Measurements from ENCODE around the gene GPRIN3.

Gene GPRIN3

GRCh38 chr4:89243733-89244252 is 63.8 kb downstream of the GPRIN3 start:
- H3K36me3 ChIP-seq (ENCODE audit: insufficient read depth, insufficient read length, low read length): no peaks in the 10 kb centered on the region
- no peaks in the 10 kb centered on the region for H3K9me3 ChIP-seq (ENCODE audit: insufficient read depth, low read length)
- H3K4me1 ChIP-seq (ENCODE audit: insufficient read depth, insufficient read length): no peaks in the 10 kb centered on the region
- no peak for DNase-seq (ENCODE audit: low read depth, low spot score)
- no peaks in the 10 kb centered on the region for H3K27me3 ChIP-seq (ENCODE audit: insufficient read depth, insufficient read length)
- TF ChIP-seq ZNF274 (IDR thresholded peaks at IDR 0.05; ENCODE audit: low read depth, low read length) (no peak), YY1 (IDR thresholded peaks at IDR 0.05; ENCODE audit: insufficient read depth, insufficient read length) (no peak), SUZ12 (IDR thresholded peaks at IDR 0.05; ENCODE audit: extremely low read depth, insufficient read depth, insufficient read length) (no peak)
- H3K4me3 ChIP-seq (ENCODE audit: insufficient read length, low read depth): no peak overlapping the region
- no peak overlapping the region for H3K9ac ChIP-seq (ENCODE audit: insufficient read length, low read depth)

- TF ChIP-seq SUZ12 (IDR thresholded peaks at IDR 0.05; ENCODE audit: extremely low read depth, insufficient read depth, insufficient read length) (no peak), YY1 (IDR thresholded peaks at IDR 0.05; ENCODE audit: insufficient read depth, insufficient read length) (no peak), ZNF274 (IDR thresholded peaks at IDR 0.05; ENCODE audit: low read depth, low read length) (no peak)
- Histone ChIP-seq H3K4me3 (ENCODE audit: insufficient read length, low read depth) (no peak overlapping the region), H3K9ac (ENCODE audit: insufficient read length, low read depth) (no peak overlapping the region), H3K36me3 (ENCODE audit: insufficient read depth, insufficient read length, low read length) (no peaks in the 10 kb centered on the region), H3K9me3 (ENCODE audit: insufficient read depth, low read length) (no peaks in the 10 kb centered on the region), H3K4me1 (ENCODE audit: insufficient read depth, insufficient read length) (no peaks in the 10 kb centered on the region), H3K27me3 (ENCODE audit: insufficient read depth, insufficient read length) (no peaks in the 10 kb centered on the region)
- no peak for DNase-seq (ENCODE audit: low read depth, low spot score)
Observed at GRCh38 chr4:89242864-89243732, 64.5 kb downstream of the GPRIN3 start.

GRCh38 chr4:89242216-89242615 is 65.4 kb downstream of the GPRIN3 start:
- H3K9me3 ChIP-seq (ENCODE audit: insufficient read depth, low read length): no peaks in the 10 kb centered on the region
- no peak overlapping the region for H3K9ac ChIP-seq (ENCODE audit: insufficient read length, low read depth)
- H3K27me3 ChIP-seq (ENCODE audit: insufficient read depth, insufficient read length): no peaks in the 10 kb centered on the region
- TF ChIP-seq YY1 (IDR thresholded peaks at IDR 0.05; ENCODE audit: insufficient read depth, insufficient read length) (no peak), ZNF274 (IDR thresholded peaks at IDR 0.05; ENCODE audit: low read depth, low read length) (no peak), SUZ12 (IDR thresholded peaks at IDR 0.05; ENCODE audit: extremely low read depth, insufficient read depth, insufficient read length) (no peak)
- no peaks in the 10 kb centered on the region for H3K4me1 ChIP-seq (ENCODE audit: insufficient read depth, insufficient read length)
- no peaks in the 10 kb centered on the region for H3K36me3 ChIP-seq (ENCODE audit: insufficient read depth, insufficient read length, low read length)
- H3K4me3 ChIP-seq (ENCODE audit: insufficient read length, low read depth): no peak overlapping the region
- no peak for DNase-seq (ENCODE audit: low read depth, low spot score)

GRCh38 chr4:89230271-89230670 is 77.3 kb downstream of the GPRIN3 start:
- Histone ChIP-seq H3K4me1 (ENCODE audit: insufficient read depth, insufficient read length) (no peaks in the 10 kb centered on the region), H3K9me3 (ENCODE audit: insufficient read depth, low read length) (peaks cover 12% of the 10 kb centered on the region), H3K36me3 (ENCODE audit: insufficient read depth, insufficient read length, low read length) (no peaks in the 10 kb centered on the region), H3K9ac (ENCODE audit: insufficient read length, low read depth) (no peak overlapping the region), H3K4me3 (ENCODE audit: insufficient read length, low read depth) (no peak overlapping the region), H3K27me3 (ENCODE audit: insufficient read depth, insufficient read length) (no peaks in the 10 kb centered on the region)
- TF ChIP-seq ZNF274 (IDR thresholded peaks at IDR 0.05; ENCODE audit: low read depth, low read length) (no peak), YY1 (IDR thresholded peaks at IDR 0.05; ENCODE audit: insufficient read depth, insufficient read length) (no peak), SUZ12 (IDR thresholded peaks at IDR 0.05; ENCODE audit: extremely low read depth, insufficient read depth, insufficient read length) (no peak)
- DNase-seq (ENCODE audit: low read depth, low spot score): no peak

GRCh38 chr4:89226665-89227574 is 80.7 kb downstream of the GPRIN3 start:
- peak; percentile 69 for DNase-seq (ENCODE audit: low read depth, low spot score)
- peaks cover 5% of the 10 kb centered on the region; the same call in 1 of the 2 replicates for H3K9me3 ChIP-seq (ENCODE audit: insufficient read depth, low read length)
- H3K4me3 ChIP-seq (ENCODE audit: insufficient read length, low read depth): no peak overlapping the region
- no peaks in the 10 kb centered on the region for H3K27me3 ChIP-seq (ENCODE audit: insufficient read depth, insufficient read length)
- H3K36me3 ChIP-seq (ENCODE audit: insufficient read depth, insufficient read length, low read length): no peaks in the 10 kb centered on the region
- H3K9ac ChIP-seq (ENCODE audit: insufficient read length, low read depth): no peak overlapping the region
- TF ChIP-seq YY1 (IDR thresholded peaks at IDR 0.05; ENCODE audit: insufficient read depth, insufficient read length): no peak
- TF ChIP-seq SUZ12 (IDR thresholded peaks at IDR 0.05; ENCODE audit: extremely low read depth, insufficient read depth, insufficient read length): no peak
- TF ChIP-seq ZNF274 (IDR thresholded peaks at IDR 0.05; ENCODE audit: low read depth, low read length): no peak
- H3K4me1 ChIP-seq (ENCODE audit: insufficient read depth, insufficient read length): no peaks in the 10 kb centered on the region

- no peak for DNase-seq (ENCODE audit: low read depth, low spot score)
Observed at GRCh38 chr4:89222170-89222569, 85.4 kb downstream of the GPRIN3 start.

More at GRCh38 chr4:89222170-89222569, 85.4 kb downstream of the GPRIN3 start:
- no peak for TF ChIP-seq SUZ12 (IDR thresholded peaks at IDR 0.05; ENCODE audit: extremely low read depth, insufficient read depth, insufficient read length)
- Histone ChIP-seq H3K9me3 (ENCODE audit: insufficient read depth, low read length) (no peaks in the 10 kb centered on the region), H3K9ac (ENCODE audit: insufficient read length, low read depth) (no peak overlapping the region), H3K36me3 (ENCODE audit: insufficient read depth, insufficient read length, low read length) (no peaks in the 10 kb centered on the region), H3K27me3 (ENCODE audit: insufficient read depth, insufficient read length) (no peaks in the 10 kb centered on the region), H3K4me1 (ENCODE audit: insufficient read depth, insufficient read length) (no peaks in the 10 kb centered on the region), H3K4me3 (ENCODE audit: insufficient read length, low read depth) (no peak overlapping the region)
